Measurements from ENCODE around the gene IQCK. TPM values are rescaled to one million over a fixed set of nuclear protein-coding genes. Genes with fewer than 3 reads are reported as not detected.

Gene IQCK
- total RNA-seq, 3 donors from 2014 or later = 25.9 to 63.8 (median 34.7) TPM

DNA sequence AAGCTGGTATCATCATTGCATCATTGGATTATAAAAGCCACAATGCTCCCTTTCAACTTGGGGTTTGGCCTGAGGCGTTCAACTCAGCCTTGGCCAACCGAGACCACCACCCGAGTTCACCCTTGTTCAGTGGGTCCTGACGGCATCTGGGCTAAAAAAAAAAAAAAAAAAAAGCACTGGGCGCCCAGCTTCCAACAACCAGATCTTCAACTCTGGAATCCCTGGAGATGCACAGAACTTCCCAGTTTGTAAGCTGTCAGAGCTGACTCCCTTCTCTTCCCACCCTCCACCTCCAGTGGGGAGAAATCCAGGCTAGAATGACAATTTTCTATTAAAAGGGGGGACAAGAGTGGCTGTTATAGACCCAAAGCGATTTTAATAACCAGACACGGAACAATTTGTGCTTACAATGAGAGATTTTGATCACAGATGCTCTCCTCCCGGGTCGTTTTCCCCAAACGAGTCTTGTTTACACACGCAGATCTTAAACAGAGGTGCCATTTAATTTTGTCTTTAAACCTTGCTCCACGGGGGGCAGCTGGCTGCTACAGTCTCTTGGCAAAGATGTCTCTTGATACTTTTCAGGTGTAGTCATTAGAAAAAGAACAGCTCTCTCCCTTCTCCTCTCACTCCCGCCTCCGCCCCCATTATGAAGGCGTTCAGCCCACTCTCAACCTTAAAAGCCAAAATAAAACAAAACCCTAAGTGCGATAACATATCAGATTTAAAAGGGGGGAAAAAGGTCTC is 139.7 kb downstream of the IQCK start:
- intact Hi-C loops (cut with DNase I; ENCODE audit: low total_unique reads) = no loop called here
- no peaks in the 10 kb centered on the region for H3K9me3 ChIP-seq
- H3K27ac ChIP-seq = peak overlapping the region; percentile 35 to 48
- no peaks in the 10 kb centered on the region for H3K27me3 ChIP-seq
- TF ChIP-seq, protein P1, sequence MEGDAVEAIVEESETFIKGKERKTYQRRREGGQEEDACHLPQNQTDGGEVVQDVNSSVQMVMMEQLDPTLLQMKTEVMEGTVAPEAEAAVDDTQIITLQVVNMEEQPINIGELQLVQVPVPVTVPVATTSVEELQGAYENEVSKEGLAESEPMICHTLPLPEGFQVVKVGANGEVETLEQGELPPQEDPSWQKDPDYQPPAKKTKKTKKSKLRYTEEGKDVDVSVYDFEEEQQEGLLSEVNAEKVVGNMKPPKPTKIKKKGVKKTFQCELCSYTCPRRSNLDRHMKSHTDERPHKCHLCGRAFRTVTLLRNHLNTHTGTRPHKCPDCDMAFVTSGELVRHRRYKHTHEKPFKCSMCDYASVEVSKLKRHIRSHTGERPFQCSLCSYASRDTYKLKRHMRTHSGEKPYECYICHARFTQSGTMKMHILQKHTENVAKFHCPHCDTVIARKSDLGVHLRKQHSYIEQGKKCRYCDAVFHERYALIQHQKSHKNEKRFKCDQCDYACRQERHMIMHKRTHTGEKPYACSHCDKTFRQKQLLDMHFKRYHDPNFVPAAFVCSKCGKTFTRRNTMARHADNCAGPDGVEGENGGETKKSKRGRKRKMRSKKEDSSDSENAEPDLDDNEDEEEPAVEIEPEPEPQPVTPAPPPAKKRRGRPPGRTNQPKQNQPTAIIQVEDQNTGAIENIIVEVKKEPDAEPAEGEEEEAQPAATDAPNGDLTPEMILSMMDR (IDR thresholded peaks at IDR 0.05) = no peak
- TF ChIP-seq POLR2AphosphoS5 (IDR thresholded peaks at IDR 0.05) (no peak), POLR2A (IDR thresholded peaks at IDR 0.05) (no peak)
- no peak for DNase-seq (ENCODE audit: low spot score in 2 of 2)
- H3K36me3 ChIP-seq = no peaks in the 10 kb centered on the region
- no peak overlapping the region for H3K4me3 ChIP-seq
- peaks cover 0 to 5% of the 10 kb centered on the region in 2 donors for H3K4me1 ChIP-seq

GRCh38 chr16:19858340-19859018 is 140.4 kb downstream of the IQCK start:
- TF ChIP-seq, protein P1 (IDR thresholded peaks at IDR 0.05) = no peak
- TF ChIP-seq POLR2A (IDR thresholded peaks at IDR 0.05) = no peak
- TF ChIP-seq POLR2AphosphoS5 (IDR thresholded peaks at IDR 0.05) = no peak
- H3K9me3 ChIP-seq = no peaks in the 10 kb centered on the region
- no peaks in the 10 kb centered on the region for H3K36me3 ChIP-seq
- H3K4me3 ChIP-seq = no peak overlapping the region
- peaks cover 0 to 5% of the 10 kb centered on the region in 2 donors for H3K4me1 ChIP-seq
- intact Hi-C loops (cut with DNase I; ENCODE audit: low total_unique reads) = no loop called here
- H3K27me3 ChIP-seq = no peaks in the 10 kb centered on the region
- peak overlapping the region; percentile 35 to 38 for H3K27ac ChIP-seq
- DNase-seq (ENCODE audit: low spot score in 2 of 2) = no peak

- DNase-seq (ENCODE audit: low spot score in 2 of 2) = no peak
- Histone ChIP-seq H3K27me3 (no peaks in the 10 kb centered on the region), H3K27ac (peak overlapping the region in 1 of 2 donors; percentile 77), H3K4me1 (peaks cover 0 to 5% of the 10 kb centered on the region in 2 donors), H3K36me3 (no peaks in the 10 kb centered on the region), H3K4me3 (no peak overlapping the region), H3K9me3 (no peaks in the 10 kb centered on the region)
- no peak for TF ChIP-seq POLR2A (IDR thresholded peaks at IDR 0.05)
- no peak for TF ChIP-seq POLR2AphosphoS5 (IDR thresholded peaks at IDR 0.05)
- intact Hi-C loops (cut with DNase I; ENCODE audit: low total_unique reads) = no loop called here
Measured at GRCh38 chr16:19859166-19859565, 141.1 kb downstream of the IQCK start.

- TF ChIP-seq POLR2AphosphoS5 (IDR thresholded peaks at IDR 0.05) = no peak
- no peak for TF ChIP-seq POLR2A (IDR thresholded peaks at IDR 0.05)
- TF ChIP-seq, protein P1 (IDR thresholded peaks at IDR 0.05) = no peak
- H3K27me3 ChIP-seq = no peaks in the 10 kb centered on the region
- no peak for DNase-seq (ENCODE audit: low spot score in 2 of 2)
- peak overlapping the region; percentile 77 to 78 for H3K27ac ChIP-seq
- H3K4me3 ChIP-seq = no peak overlapping the region
- H3K36me3 ChIP-seq = no peaks in the 10 kb centered on the region
- H3K4me1 ChIP-seq = peaks cover 0 to 5% of the 10 kb centered on the region in 2 donors
- H3K9me3 ChIP-seq = no peaks in the 10 kb centered on the region
- intact Hi-C loops (cut with DNase I; ENCODE audit: low total_unique reads) = no loop called here
Measured at GRCh38 chr16:19859603-19860002, 141.5 kb downstream of the IQCK start.

DNA sequence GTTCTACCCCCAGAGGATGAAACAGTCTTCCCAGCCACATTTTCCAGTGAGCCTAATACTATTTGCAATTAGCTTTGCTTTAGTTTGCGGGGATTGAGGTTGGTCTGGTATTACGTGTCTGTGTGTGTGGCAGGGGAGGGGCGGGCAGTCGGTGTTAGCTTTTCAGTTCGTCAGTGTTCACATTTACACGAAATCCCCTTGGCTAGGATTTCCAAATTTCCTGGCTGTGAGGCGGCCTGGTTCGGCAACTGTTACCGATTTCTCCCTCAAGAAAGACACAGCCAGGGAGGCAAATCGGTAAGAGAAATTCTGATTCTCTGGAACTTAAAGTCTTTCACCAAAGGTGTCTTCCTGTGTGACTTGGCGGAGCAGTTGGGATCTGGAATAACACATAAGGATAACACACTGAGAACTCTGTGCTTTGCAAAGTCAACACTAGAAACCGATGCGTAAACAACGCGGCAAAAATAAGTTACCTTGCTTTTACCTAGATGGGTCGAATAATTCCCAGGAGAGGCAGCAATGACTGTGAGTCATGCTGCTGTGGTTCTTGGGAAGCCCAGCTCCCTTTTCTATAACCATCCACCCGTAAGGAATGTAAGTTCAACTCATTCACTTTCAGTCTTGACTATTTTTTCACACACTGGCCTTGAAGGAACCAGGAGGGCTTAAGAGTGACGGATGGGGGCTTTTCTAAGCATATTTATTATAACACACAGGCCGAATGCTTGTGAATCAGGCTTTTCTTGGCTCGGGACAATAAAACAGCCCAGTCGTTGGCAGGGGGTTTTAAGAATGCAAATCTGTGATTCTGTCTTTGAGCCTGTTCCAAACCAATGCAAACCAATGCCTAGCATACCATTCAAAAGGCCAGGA is 142.3 kb downstream of the IQCK start:
- Histone ChIP-seq H3K4me3 (peak overlapping the region in 2 of 3 donors; percentile 47 to 50), H3K27ac (peak overlapping the region; percentile 77 to 78), H3K4me1 (peaks cover 0 to 5% of the 10 kb centered on the region in 2 donors), H3K27me3 (no peaks in the 10 kb centered on the region), H3K9me3 (no peaks in the 10 kb centered on the region), H3K36me3 (no peaks in the 10 kb centered on the region)
- no peak for DNase-seq (ENCODE audit: low spot score in 2 of 2)
- intact Hi-C loops (cut with DNase I; ENCODE audit: low total_unique reads) = no loop called here
- TF ChIP-seq, protein P1 (IDR thresholded peaks at IDR 0.05) = no peak
- TF ChIP-seq POLR2A (IDR thresholded peaks at IDR 0.05) = no peak

All from breast epithelium (tissue), 4 donors.